Limb (tissue), 2 donors: ENCODE results near the gene NUDT3.
"Not testable (repeated sequence)": the region's sequence is repeated elsewhere in the genome, so short reads cannot be mapped to it uniquely, and the experiment has no call there.

Source experiments
- DNase-seq, 2 donors: peaks; one replicate each; pipeline ENCODE4 v3.0.0-alpha.2; 2016; ENCODE audit errors: extremely low spot score in 2 of 2

The NUDT3 gene

GRCh38 chr6:34343806-34344205 lies 48.7 kb downstream of the NUDT3 start:
- no peak for DNase-seq

GRCh38 chr6:34342247-34342646 lies 50.2 kb downstream of the NUDT3 start:
- no peak for DNase-seq

- DNase-seq, result no peak
These were observed 50.9 kb downstream of the NUDT3 start for GRCh38 chr6:34341481-34341971.

GRCh38 chr6:34340906-34341480 lies 51.5 kb downstream of the NUDT3 start:
- DNase-seq, result no peak

GRCh38 chr6:34340394-34340793 lies 52.1 kb downstream of the NUDT3 start:
- no peak for DNase-seq

- no peak for DNase-seq
These were observed 52.5 kb downstream of the NUDT3 start for GRCh38 chr6:34339971-34340370.

GRCh38 chr6:34339432-34339831 lies 53.0 kb downstream of the NUDT3 start:
- DNase-seq, result no peak

- DNase-seq, result no peak
These were observed 53.7 kb downstream of the NUDT3 start for GRCh38 chr6:34338811-34339210.

- DNase-seq, result no peak
These were observed 54.1 kb downstream of the NUDT3 start for GRCh38 chr6:34338377-34338776.

GRCh38 chr6:34334796-34335416 lies 57.6 kb downstream of the NUDT3 start:
- DNase-seq, result no peak

- DNase-seq, result no peak
These were observed 58.6 kb downstream of the NUDT3 start for GRCh38 chr6:34333858-34334257.

- DNase-seq, result no peak
These were observed 59.9 kb downstream of the NUDT3 start for GRCh38 chr6:34332251-34333198.

- DNase-seq, result no peak
These were observed 61.0 kb downstream of the NUDT3 start for GRCh38 chr6:34331371-34332050.

- DNase-seq, result not testable (repeated sequence)
These were observed 62.7 kb downstream of the NUDT3 start for GRCh38 chr6:34329814-34330213.

GRCh38 chr6:34328969-34329368 lies 63.5 kb downstream of the NUDT3 start:
- no peak for DNase-seq

- not testable (repeated sequence) for DNase-seq
These were observed 64.9 kb downstream of the NUDT3 start for GRCh38 chr6:34327313-34328205.

- no peak for DNase-seq
These were observed 66.8 kb downstream of the NUDT3 start for GRCh38 chr6:34325633-34326032.

- peak; percentile 67 to 83 for DNase-seq
These were observed 67.6 kb downstream of the NUDT3 start for GRCh38 chr6:34324738-34325444.

- DNase-seq, result not testable (repeated sequence)
These were observed 68.2 kb downstream of the NUDT3 start for GRCh38 chr6:34324221-34324620.

GRCh38 chr6:34323300-34323699 lies 69.2 kb downstream of the NUDT3 start:
- DNase-seq, result no peak
